Measurements from ENCODE around the gene CLEC4G.

Gene CLEC4G

DNA sequence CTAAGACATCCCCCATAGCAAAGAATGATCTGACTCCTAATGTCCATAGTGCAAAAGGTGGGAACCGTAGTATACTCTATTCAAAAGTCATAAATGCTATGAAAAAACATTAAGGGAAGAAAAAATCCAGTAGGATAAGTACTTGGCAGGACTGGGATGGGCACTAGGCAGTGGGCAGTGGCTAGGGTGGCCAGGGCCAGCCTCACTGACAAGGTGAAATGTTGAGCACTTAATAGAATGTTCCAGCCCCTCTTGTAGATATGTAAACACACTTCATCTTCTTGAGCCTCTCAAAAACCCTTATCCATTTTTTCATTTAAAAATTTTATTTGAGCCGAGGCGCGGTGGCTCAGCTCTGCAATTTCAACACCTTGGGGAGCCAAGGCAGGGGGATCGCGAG, 1.5 kb upstream of the CLEC4G start:
- Histone ChIP-seq H3K36me3 (ENCODE audit: control insufficient read depth, low read length) (no peaks in the 10 kb centered on the region), H3K4me3 (ENCODE audit: low read length) (no peak overlapping the region), H3K9me3 (ENCODE audit: control insufficient read depth, insufficient read depth, low read length) (no peaks in the 10 kb centered on the region), H3F3A (ENCODE audit: control insufficient read depth, insufficient read depth) (no peaks in the 10 kb centered on the region), H3K27me3 (ENCODE audit: control insufficient read depth, low read length) (peaks cover 17% of the 10 kb centered on the region), H3K4me1 (ENCODE audit: control insufficient read depth, low read length) (no peaks in the 10 kb centered on the region), H3K9me2 (replicated peaks; ENCODE audit: control insufficient read depth, low read length) (no peaks in the 10 kb centered on the region), H3K79me2 (ENCODE audit: control insufficient read depth, low read length) (no peaks in the 10 kb centered on the region), H4K20me1 (ENCODE audit: control insufficient read depth, insufficient read depth, low read depth, low read length) (no peaks in the 10 kb centered on the region), H3K27ac (ENCODE audit: low read depth, low read length) (no peak overlapping the region), H3K4me2 (ENCODE audit: low read length) (no peak overlapping the region)
- TF ChIP-seq CTCF (IDR thresholded peaks at IDR 0.05; ENCODE audit: low read depth, low read length, poor library complexity, severe bottlenecking) (no peak), EZH2phosphoT487 (IDR thresholded peaks at IDR 0.05; ENCODE audit: borderline replicate concordance, low read length) (no peak)

GRCh38 chr19:7731615-7732014, 295 bp downstream of the CLEC4G start:
- H3K27ac ChIP-seq (ENCODE audit: low read depth, low read length) = no peak overlapping the region
- no peaks in the 10 kb centered on the region for H3K4me1 ChIP-seq (ENCODE audit: control insufficient read depth, low read length)
- no peak overlapping the region for H3K4me2 ChIP-seq (ENCODE audit: low read length)

DNA sequence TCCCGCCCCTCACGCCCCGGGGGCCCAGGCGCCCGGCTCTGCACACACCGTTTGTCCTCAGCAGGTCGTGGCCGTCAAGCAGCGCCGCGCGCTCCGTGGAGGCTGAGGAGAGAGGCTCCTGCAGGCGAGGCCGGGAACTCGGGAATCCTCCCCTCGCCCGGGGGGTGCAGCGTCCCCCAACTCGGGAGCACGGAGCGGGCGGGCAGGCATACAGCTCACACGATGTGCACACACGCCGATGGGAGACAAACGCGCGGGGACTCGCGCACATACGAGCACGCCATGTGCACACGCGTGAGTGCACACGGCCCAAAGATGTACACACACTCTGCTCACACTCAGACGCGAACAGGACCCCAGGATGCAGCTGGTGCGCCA, 703 bp downstream of the CLEC4G start:
- H4K20me1 ChIP-seq (ENCODE audit: control insufficient read depth, insufficient read depth, low read depth, low read length) = no peaks in the 10 kb centered on the region
- TF ChIP-seq EZH2phosphoT487 (IDR thresholded peaks at IDR 0.05; ENCODE audit: borderline replicate concordance, low read length) (no peak), CTCF (IDR thresholded peaks at IDR 0.05; ENCODE audit: low read depth, low read length, poor library complexity, severe bottlenecking) (no peak)
- H3K27ac ChIP-seq (ENCODE audit: low read depth, low read length) = no peak overlapping the region
- no peaks in the 10 kb centered on the region for H3K9me2 ChIP-seq (replicated peaks; ENCODE audit: control insufficient read depth, low read length)
- no peaks in the 10 kb centered on the region for H3K9me3 ChIP-seq (ENCODE audit: control insufficient read depth, insufficient read depth, low read length)
- H3K36me3 ChIP-seq (ENCODE audit: control insufficient read depth, low read length) = no peaks in the 10 kb centered on the region
- no peak overlapping the region for H3K4me3 ChIP-seq (ENCODE audit: low read length)
- H3K79me2 ChIP-seq (ENCODE audit: control insufficient read depth, low read length) = no peaks in the 10 kb centered on the region
- H3F3A ChIP-seq (ENCODE audit: control insufficient read depth, insufficient read depth) = no peaks in the 10 kb centered on the region
- no peak overlapping the region for H3K4me2 ChIP-seq (ENCODE audit: low read length)
- H3K4me1 ChIP-seq (ENCODE audit: control insufficient read depth, low read length) = no peaks in the 10 kb centered on the region
- H3K27me3 ChIP-seq (ENCODE audit: control insufficient read depth, low read length) = peaks cover 19% of the 10 kb centered on the region

More at GRCh38 chr19:7731615-7732014, 295 bp downstream of the CLEC4G start:
- H3K9me2 ChIP-seq (replicated peaks; ENCODE audit: control insufficient read depth, low read length) = no peaks in the 10 kb centered on the region
- no peaks in the 10 kb centered on the region for H3F3A ChIP-seq (ENCODE audit: control insufficient read depth, insufficient read depth)
- H3K27me3 ChIP-seq (ENCODE audit: control insufficient read depth, low read length) = peaks cover 19% of the 10 kb centered on the region
- no peaks in the 10 kb centered on the region for H3K36me3 ChIP-seq (ENCODE audit: control insufficient read depth, low read length)
- H3K9me3 ChIP-seq (ENCODE audit: control insufficient read depth, insufficient read depth, low read length) = no peaks in the 10 kb centered on the region
- H3K79me2 ChIP-seq (ENCODE audit: control insufficient read depth, low read length) = no peaks in the 10 kb centered on the region
- no peak for TF ChIP-seq EZH2phosphoT487 (IDR thresholded peaks at IDR 0.05; ENCODE audit: borderline replicate concordance, low read length)
- no peak for TF ChIP-seq CTCF (IDR thresholded peaks at IDR 0.05; ENCODE audit: low read depth, low read length, poor library complexity, severe bottlenecking)
- no peak overlapping the region for H3K4me3 ChIP-seq (ENCODE audit: low read length)
- H4K20me1 ChIP-seq (ENCODE audit: control insufficient read depth, insufficient read depth, low read depth, low read length) = no peaks in the 10 kb centered on the region
